Fibroblast of the aortic adventitia (primary cell): ENCODE data around the gene SMCR8. TPM values are rescaled to one million over a fixed set of nuclear protein-coding genes. Genes with fewer than 3 reads are reported as not detected.

ENCODE experiments used
- DNase-seq: peaks from one replicate; pipeline ENCODE4 v3.0.0-alpha.2; 2010; ENCODE audit warnings: low read depth
- H3K4me3 ChIP-seq: 2 replicates; pipeline ENCODE4 v1.5.1; 2011; ENCODE audit warnings: low read depth, mild to moderate bottlenecking, control low read depth, low read length, moderate library complexity
- total RNA-seq: library from RNA; depleted of rRNA; stranded (reverse); fragments of >200 nt; gene quantifications from 2 replicates; pipeline ENCODE4 v1.2.3, GENCODE V29; 2012; ENCODE audit warnings: low replicate concordance
- TF ChIP-seq, protein P1 (sequence below): IDR thresholded peaks from 2 replicates; pipeline ENCODE4 v1.5.1; 2011; ENCODE audit warnings: mild to moderate bottlenecking, low read length, control low read depth, inconsistent platforms; ENCODE audit not compliant: insufficient read depth

The SMCR8 gene
- total RNA-seq, 1 donor: 17.3 TPM

DNA sequence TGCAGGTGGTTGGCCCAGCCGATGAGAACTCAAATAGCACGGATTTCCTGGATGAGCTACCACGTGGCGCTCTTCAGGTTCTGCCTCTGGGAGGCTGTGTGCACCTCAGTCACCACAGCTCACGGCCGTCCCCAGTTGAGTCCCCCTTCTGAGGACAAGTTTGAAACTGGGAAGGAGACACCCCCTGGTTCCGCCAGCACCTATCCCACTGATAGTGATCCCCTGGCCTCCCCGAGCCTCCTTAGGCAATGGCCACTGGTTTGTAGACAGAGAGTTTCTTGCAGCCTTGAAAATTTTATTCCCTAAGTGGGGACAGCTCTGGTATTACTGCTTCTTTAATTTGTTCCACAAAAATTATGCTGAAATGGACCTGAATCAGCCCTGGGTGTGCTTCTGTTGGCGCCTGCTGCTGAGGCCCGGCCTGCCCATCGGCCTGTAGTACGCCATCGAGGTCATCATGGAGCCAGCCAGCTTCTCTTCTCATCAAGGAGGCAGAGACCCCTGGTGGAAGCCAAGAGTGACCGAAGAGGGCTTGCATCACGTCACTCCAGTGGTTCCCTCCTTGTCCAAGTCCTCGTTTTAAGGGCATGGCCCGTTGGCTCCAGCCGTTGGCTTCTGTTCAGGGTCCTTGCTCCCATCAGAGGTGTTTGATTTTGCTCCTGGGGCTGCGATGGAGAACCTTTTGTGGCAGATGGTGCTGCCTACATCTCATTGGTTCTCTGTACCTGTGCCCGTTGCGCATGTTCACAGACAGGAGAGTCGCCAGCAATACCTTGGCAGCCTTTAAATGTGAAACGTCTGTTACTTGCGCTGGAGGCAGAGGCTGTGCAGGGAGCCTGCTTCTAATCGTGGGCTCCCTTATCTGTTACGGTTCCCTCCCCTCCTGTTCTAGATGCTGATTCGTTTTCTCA is 9.3 kb downstream of the SMCR8 start:
- no peak overlapping the region for H3K4me3 ChIP-seq
- no peak for DNase-seq
- TF ChIP-seq, protein P1, sequence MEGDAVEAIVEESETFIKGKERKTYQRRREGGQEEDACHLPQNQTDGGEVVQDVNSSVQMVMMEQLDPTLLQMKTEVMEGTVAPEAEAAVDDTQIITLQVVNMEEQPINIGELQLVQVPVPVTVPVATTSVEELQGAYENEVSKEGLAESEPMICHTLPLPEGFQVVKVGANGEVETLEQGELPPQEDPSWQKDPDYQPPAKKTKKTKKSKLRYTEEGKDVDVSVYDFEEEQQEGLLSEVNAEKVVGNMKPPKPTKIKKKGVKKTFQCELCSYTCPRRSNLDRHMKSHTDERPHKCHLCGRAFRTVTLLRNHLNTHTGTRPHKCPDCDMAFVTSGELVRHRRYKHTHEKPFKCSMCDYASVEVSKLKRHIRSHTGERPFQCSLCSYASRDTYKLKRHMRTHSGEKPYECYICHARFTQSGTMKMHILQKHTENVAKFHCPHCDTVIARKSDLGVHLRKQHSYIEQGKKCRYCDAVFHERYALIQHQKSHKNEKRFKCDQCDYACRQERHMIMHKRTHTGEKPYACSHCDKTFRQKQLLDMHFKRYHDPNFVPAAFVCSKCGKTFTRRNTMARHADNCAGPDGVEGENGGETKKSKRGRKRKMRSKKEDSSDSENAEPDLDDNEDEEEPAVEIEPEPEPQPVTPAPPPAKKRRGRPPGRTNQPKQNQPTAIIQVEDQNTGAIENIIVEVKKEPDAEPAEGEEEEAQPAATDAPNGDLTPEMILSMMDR: no peak

DNA sequence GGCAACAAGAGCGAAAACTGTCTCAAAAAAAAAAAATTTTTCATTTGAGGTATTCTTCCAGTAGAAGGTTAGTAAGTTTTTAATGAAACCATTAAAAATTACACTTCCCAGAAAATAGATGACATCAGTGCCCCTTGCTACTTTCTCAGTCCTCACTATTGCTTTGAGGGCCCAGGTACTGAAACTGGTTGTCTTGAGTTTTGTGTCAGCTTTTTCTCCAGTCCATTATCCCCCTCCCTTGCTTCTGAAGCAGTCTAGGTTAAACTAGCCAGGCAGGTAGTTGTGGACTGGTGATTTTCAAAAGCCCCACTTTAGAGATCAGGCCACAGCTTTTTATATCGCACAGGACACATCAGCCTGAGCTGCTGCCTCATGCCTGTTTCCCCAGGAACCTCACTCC is 10.9 kb downstream of the SMCR8 start:
- H3K4me3 ChIP-seq: no peak overlapping the region
- no peak for DNase-seq
- TF ChIP-seq, protein P1: no peak

GRCh38 chr17:18326572-18326971 is 11.5 kb downstream of the SMCR8 start:
- no peak for DNase-seq
- TF ChIP-seq, protein P1: no peak
- H3K4me3 ChIP-seq: no peak overlapping the region

DNA sequence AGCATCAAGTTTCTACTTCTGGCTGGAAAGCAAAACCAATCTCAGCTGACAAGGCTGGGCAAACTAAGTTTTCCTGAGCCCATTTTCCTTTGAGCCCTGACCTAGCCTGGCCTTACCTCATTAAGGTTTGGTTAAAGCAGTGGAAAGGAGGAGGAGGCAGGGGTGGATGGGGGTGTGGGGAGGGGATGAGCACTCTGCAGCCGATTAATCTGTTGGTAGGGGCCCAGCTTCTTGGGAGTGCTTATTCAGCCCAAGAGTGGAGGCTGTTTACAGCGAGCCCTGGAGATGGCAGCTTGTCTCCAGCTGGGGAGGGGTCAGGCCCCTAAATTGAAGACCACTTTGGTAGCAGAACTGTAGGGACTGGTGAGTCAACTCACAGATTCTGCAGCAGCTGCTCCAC is 12.0 kb downstream of the SMCR8 start:
- TF ChIP-seq, protein P1: no peak
- no peak for DNase-seq
- no peak overlapping the region for H3K4me3 ChIP-seq

DNA sequence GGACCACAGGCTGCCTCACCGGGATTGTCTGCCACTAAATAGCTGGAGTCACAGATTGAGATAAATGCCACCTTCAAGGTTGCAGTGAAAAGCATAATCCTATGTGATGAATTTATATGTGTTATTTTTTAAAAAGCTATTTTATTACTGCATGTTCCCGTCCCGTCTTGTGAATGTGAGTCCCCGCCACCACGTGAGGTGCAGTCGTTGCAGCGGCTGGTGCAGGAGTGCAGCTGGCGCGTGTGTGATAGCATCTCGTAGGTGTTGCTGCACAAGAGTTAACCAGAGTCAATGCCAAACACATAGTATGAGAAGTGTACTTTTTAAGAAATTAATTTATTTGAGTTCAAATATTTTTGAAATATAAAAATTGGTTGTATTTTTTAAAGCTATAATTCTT is 12.5 kb downstream of the SMCR8 start:
- TF ChIP-seq, protein P1: no peak
- no peak overlapping the region for H3K4me3 ChIP-seq
- no peak for DNase-seq

DNA sequence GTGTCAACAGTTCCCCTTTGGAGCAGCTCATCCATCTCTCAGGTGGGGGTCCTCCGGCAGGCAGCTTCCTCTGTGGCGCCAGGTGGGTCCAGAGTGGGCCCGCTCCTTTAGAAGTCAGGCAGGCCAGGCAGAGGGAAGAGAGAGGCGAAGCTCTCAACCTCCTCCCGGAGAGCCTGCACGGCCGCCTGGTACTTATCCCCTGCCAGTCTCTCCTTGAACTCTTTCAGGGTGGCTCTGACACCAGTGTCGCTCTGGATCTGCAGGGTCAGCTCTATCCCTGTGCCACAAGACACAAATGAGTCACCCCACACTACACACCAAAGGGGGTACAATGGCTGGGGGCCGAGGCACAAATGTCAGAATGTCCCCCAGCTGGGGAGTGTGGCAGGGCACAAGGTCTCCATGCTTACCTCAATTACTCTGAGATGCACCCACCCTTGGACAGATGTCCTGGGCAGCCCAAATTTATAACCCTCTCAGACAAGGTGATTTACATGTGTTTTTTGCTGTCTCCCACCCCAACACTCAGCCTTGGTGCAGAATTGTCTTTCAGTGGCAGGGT is 13.6 kb downstream of the SMCR8 start:
- no peak overlapping the region for H3K4me3 ChIP-seq
- no peak for DNase-seq
- TF ChIP-seq, protein P1: no peak

GRCh38 chr17:18331879-18332278 is 16.8 kb downstream of the SMCR8 start:
- TF ChIP-seq, protein P1: no peak
- DNase-seq: no peak
- H3K4me3 ChIP-seq: no peak overlapping the region
